Measurements from ENCODE around the gene FXYD3. TPM values are rescaled to one million over a fixed set of nuclear protein-coding genes. Genes with fewer than 3 reads are reported as not detected.

Gene FXYD3
- total RNA-seq, 1 donor from 2014 or later = 0.50 TPM

DNA sequence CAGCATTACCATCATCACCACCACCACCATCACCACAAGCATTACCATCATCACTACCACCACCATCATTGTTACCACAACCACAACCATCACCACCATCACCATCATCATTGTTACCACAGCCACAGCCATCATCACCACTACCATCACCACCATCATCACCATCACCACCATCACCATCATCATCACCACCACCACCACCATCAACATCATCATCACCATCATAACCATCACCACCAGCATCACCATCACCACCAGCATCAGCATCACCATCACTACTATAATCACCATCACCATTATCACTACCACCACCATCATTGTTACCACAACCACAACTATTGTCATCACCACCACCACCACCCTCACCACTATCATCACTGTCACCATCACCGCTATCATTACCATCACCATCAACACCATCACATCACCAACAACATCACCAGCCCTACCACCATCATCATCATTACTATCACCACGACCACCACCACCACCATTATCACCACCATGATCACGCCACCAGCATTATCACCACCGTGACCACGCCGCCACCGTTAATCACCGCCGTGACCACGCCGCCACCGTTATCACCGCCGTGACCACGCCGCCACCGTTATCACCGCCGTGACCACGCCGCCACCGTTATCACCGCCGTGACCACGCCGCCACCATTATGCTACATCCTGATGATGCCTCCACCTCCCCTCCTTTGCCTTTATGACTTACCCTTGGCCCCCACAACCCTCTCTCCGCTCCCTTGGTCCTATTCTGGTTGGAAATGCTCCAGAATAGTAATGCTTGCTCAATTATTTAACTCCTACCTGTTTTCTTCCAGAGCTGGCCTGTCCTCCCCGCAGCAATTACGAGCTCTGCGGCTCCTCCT lies 10.0 kb upstream of the FXYD3 start:
- TF ChIP-seq, protein P1, sequence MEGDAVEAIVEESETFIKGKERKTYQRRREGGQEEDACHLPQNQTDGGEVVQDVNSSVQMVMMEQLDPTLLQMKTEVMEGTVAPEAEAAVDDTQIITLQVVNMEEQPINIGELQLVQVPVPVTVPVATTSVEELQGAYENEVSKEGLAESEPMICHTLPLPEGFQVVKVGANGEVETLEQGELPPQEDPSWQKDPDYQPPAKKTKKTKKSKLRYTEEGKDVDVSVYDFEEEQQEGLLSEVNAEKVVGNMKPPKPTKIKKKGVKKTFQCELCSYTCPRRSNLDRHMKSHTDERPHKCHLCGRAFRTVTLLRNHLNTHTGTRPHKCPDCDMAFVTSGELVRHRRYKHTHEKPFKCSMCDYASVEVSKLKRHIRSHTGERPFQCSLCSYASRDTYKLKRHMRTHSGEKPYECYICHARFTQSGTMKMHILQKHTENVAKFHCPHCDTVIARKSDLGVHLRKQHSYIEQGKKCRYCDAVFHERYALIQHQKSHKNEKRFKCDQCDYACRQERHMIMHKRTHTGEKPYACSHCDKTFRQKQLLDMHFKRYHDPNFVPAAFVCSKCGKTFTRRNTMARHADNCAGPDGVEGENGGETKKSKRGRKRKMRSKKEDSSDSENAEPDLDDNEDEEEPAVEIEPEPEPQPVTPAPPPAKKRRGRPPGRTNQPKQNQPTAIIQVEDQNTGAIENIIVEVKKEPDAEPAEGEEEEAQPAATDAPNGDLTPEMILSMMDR (IDR thresholded peaks at IDR 0.05; ENCODE audit: insufficient read depth, low read length, poor library complexity, severe bottlenecking) = no peak
- Histone ChIP-seq H3K27me3 (ENCODE audit: control insufficient read depth, insufficient read depth, low read length) (peaks cover 10% of the 10 kb centered on the region), H3K4me3 (ENCODE audit: low read depth, low read length) (no peak overlapping the region), H3K36me3 (ENCODE audit: control insufficient read depth, insufficient read depth, low read length) (no peaks in the 10 kb centered on the region)
- DNase-seq (ENCODE audit: low read depth) = no peak

DNA sequence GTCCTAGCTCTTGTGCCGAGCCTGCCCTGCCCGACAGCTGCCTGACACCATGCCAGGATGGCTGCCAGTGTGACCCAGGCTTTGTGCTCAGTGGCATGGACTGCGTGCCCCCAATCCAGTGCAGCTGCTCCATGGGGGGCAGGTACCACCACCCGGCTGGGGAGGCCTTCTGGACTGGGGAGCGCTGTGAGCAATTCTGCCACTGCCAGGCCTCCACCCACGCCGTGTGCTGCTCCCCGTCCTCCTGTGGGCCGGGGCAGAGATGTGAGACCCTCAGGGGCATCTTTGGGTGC lies 9.4 kb upstream of the FXYD3 start:
- no peak for DNase-seq (ENCODE audit: low read depth)
- Histone ChIP-seq H3K36me3 (ENCODE audit: control insufficient read depth, insufficient read depth, low read length) (no peaks in the 10 kb centered on the region), H3K27me3 (ENCODE audit: control insufficient read depth, insufficient read depth, low read length) (peaks cover 10% of the 10 kb centered on the region), H3K4me3 (ENCODE audit: low read depth, low read length) (no peak overlapping the region)
- TF ChIP-seq, protein P1 (IDR thresholded peaks at IDR 0.05; ENCODE audit: insufficient read depth, low read length, poor library complexity, severe bottlenecking) = no peak

DNA sequence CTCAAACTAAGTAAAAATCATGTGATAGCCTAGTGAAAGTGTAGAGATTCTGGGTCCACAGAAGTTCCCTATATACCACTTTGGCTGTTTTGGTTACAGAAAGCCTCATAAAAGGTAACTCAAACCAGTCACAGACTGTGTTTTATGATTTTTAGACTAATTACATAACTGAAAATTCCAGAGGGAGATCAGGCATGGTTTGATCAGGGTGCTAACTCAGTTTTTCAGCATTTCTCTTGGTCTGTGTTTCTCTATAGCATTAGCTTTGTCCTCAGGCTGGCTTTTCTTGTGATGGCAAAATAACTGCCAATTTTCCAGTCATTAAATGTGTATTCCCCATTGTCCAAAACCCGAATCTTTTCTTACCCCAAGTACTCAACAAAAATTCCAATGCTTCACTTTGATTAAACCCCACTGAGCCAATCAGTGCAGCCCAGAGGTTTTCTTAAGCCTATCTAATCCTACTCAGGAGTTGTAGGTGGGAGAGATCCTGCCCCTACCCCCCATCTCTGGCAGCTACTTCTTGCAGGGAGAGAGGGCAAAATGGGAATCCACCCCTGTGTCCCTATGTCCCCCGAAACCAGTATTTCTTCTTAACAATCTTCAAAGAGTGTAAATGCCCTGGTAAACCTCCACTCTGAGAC lies 8.6 kb upstream of the FXYD3 start:
- TF ChIP-seq, protein P1 (IDR thresholded peaks at IDR 0.05; ENCODE audit: insufficient read depth, low read length, poor library complexity, severe bottlenecking) = no peak
- H3K36me3 ChIP-seq (ENCODE audit: control insufficient read depth, insufficient read depth, low read length) = no peaks in the 10 kb centered on the region
- H3K27me3 ChIP-seq (ENCODE audit: control insufficient read depth, insufficient read depth, low read length) = peaks cover 10% of the 10 kb centered on the region
- DNase-seq (ENCODE audit: low read depth) = no peak
- no peak overlapping the region for H3K4me3 ChIP-seq (ENCODE audit: low read depth, low read length)

DNA sequence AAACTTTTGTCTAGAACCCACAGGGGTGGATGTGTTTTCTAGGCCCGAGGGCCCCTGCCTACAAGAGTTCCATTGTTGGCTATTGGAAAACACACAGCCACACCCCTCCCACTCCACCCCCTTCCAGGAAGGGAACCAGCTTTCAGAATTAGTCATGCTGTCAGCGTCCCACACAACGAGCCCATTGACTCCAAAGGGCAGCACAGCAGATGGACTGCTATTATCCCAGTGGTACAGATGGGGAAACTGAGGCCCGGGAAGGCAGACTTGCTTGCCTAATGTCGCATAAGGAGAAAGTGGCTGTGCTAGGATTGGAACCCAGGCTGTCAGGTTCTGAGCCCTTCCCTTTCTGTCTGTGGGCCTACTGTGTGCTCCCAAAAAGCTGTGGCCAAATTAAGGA lies 8.1 kb upstream of the FXYD3 start:
- peaks cover 10% of the 10 kb centered on the region for H3K27me3 ChIP-seq (ENCODE audit: control insufficient read depth, insufficient read depth, low read length)
- TF ChIP-seq, protein P1 (IDR thresholded peaks at IDR 0.05; ENCODE audit: insufficient read depth, low read length, poor library complexity, severe bottlenecking) = no peak
- no peak for DNase-seq (ENCODE audit: low read depth)

DNA sequence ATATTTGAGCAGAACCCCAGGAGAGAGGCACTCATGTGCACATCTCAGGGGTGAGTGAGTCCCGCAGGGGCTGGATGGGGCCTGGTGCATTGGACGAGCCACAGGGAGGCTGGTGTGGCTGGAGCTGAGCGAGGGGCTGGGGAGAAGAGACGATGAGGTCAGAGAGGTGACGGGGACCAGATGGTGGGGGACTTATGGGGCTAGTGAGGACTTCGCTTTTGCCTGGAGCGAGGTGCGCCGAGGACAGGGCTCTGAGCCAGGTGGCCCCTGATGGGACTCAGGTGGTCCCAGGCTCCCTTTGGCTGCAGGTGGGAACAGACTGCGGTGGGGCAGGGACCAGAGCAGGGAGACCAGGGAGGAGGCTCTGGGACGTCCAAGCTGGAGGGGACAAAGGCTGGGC lies 6.9 kb upstream of the FXYD3 start:
- TF ChIP-seq, protein P1 (IDR thresholded peaks at IDR 0.05; ENCODE audit: insufficient read depth, low read length, poor library complexity, severe bottlenecking) = no peak
- peaks cover 12% of the 10 kb centered on the region for H3K27me3 ChIP-seq (ENCODE audit: control insufficient read depth, insufficient read depth, low read length)

More for the DNA sequence above, 8.1 kb upstream of the FXYD3 start:
- no peaks in the 10 kb centered on the region for H3K36me3 ChIP-seq (ENCODE audit: control insufficient read depth, insufficient read depth, low read length)
- no peak overlapping the region for H3K4me3 ChIP-seq (ENCODE audit: low read depth, low read length)

More for the DNA sequence above, 6.9 kb upstream of the FXYD3 start:
- H3K4me3 ChIP-seq (ENCODE audit: low read depth, low read length) = no peak overlapping the region
- no peaks in the 10 kb centered on the region for H3K36me3 ChIP-seq (ENCODE audit: control insufficient read depth, insufficient read depth, low read length)
- no peak for DNase-seq (ENCODE audit: low read depth)

Data from kidney epithelial cell (primary cell).